DMS 273 (cell line): ENCODE results near the gene UBE2L6.

ENCODE experiments used
- DNase-seq: peaks from one replicate; lab custom pipeline; 2025; ENCODE audit not compliant: unreplicated experiment; lab: John Stamatoyannopoulos, UW

The UBE2L6 gene

GRCh38 chr11:57530596-57531507 is 36.6 kb downstream of the UBE2L6 start, which contains the start of gene TIMM10:
Gene TIMM10 (minus strand): TSS chr11:57530754. CDS start chr11:57530189, 565 bp downstream.
- peak; percentile 98 for DNase-seq

GRCh38 chr11:57530215-57530595 is 37.3 kb downstream of the UBE2L6 start:
- DNase-seq: peak; percentile 37

- no peak for DNase-seq
Observed at GRCh38 chr11:57529012-57529411, 38.5 kb downstream of the UBE2L6 start.

- DNase-seq: peak; percentile 71
Observed at GRCh38 chr11:57527056-57527631, 40.3 kb downstream of the UBE2L6 start.

GRCh38 chr11:57523419-57523818 is 44.1 kb downstream of the UBE2L6 start:
- no peak for DNase-seq

- DNase-seq: no peak
Observed at GRCh38 chr11:57521116-57521515, 46.4 kb downstream of the UBE2L6 start.

GRCh38 chr11:57516061-57516443 is 51.4 kb downstream of the UBE2L6 start:
- DNase-seq: no peak

- DNase-seq: peak; percentile 70
Observed at GRCh38 chr11:57515332-57516060, 52.0 kb downstream of the UBE2L6 start, which contains the start of gene SLC43A1. Gene SLC43A1 (minus strand): TSS chr11:57515702. CDS start chr11:57514111, 1,591 bp downstream.

GRCh38 chr11:57514538-57515331 is 52.7 kb downstream of the UBE2L6 start:
- peak; percentile 72 for DNase-seq

- peak; percentile 71 for DNase-seq
Observed at GRCh38 chr11:57513911-57514537, 53.4 kb downstream of the UBE2L6 start.

GRCh38 chr11:57513452-57513795 is 54.0 kb downstream of the UBE2L6 start:
- no peak for DNase-seq

- peak; percentile 40 for DNase-seq
Observed at GRCh38 chr11:57512646-57513451, 54.6 kb downstream of the UBE2L6 start.

GRCh38 chr11:57511741-57512430 is 55.6 kb downstream of the UBE2L6 start:
- no peak for DNase-seq

GRCh38 chr11:57508341-57509170 is 58.9 kb downstream of the UBE2L6 start:
- no peak for DNase-seq

GRCh38 chr11:57506522-57506921 is 61.0 kb downstream of the UBE2L6 start:
- DNase-seq: no peak

GRCh38 chr11:57504511-57504910 is 63.0 kb downstream of the UBE2L6 start:
- no peak for DNase-seq

GRCh38 chr11:57502870-57503269 is 64.6 kb downstream of the UBE2L6 start:
- DNase-seq: no peak

- no peak for DNase-seq
Observed at GRCh38 chr11:57502376-57502775, 65.1 kb downstream of the UBE2L6 start.
